OCI-LY1 (cell line): ENCODE measurements around the gene AIFM3.

Experiments
- CTCF ChIP-seq: fragments of 200-600 bp; sonication (generic), shearing (Covaris generic); IDR thresholded peaks from 2 replicates; pipeline ENCODE4 v1.5.1; 2017; ENCODE audit warnings: mild to moderate bottlenecking, antibody characterized with exemption, low read length, moderate library complexity, mixed read lengths
- EZH2 ChIP-seq: fragments of 200-600 bp; sonication (generic), shearing (Covaris generic); IDR thresholded peaks from 2 replicates; pipeline ENCODE4 v1.8.0; 2017; ENCODE audit warnings: borderline replicate concordance, mixed run types, mild to moderate bottlenecking, antibody characterized with exemption, low read length, moderate library complexity, mixed read lengths

DNA sequence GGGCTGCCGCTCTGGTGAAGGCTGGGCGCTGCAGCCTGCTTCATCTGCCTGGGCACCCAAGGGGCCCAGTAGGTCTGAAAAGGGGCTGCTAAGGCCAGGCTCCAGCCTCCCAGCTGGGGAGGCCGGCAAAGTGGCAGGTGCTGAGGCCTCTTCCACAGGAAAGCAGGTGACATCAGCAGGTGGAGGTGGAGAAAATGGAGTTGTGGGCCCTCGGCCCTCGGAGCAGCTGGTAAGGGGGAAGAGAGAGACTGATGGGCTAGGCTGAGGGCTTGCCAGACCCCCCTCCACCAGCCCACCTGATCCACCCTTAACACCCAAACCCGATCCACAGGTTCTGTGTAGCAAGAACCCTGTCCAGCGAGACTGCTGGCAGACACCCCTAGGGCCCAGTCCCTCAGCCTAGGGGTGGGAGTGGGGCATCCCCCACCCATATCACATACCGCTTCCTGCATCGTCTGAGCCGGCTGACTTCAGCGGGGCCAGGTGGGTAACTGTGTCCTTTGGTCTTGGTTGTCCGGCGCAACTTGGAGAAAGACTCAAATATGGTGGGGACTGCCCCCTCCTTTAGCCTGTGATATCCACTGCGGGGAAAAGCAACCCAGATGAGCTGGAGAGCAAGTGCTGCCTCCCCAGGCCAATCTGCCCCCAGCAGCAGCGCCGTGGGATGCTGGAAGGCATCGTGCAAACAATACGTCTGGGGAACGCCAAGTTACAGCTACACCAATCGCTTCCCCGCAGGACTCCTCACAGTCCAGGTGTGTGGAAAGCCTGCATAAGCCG lies 33.3 kb downstream of the AIFM3 start:
- TF ChIP-seq CTCF (peak; percentile 16; the same call in 1 of the 2 replicates), EZH2 (no peak)
